GM12801 (cell line): ENCODE measurements around the gene IL17RB.

Source experiments
- CTCF ChIP-seq: IDR thresholded peaks from one replicate; pipeline ENCODE4 v1.5.1; 2011; ENCODE audit warnings: control low read depth; ENCODE audit not compliant: insufficient read length; ENCODE audit errors: extremely low read depth

Gene IL17RB

GRCh38 chr3:53824795-53825194 lies 21.6 kb upstream of the IL17RB start:
- TF ChIP-seq CTCF, result no peak

GRCh38 chr3:53826048-53826447 lies 20.3 kb upstream of the IL17RB start:
- no peak for TF ChIP-seq CTCF

- TF ChIP-seq CTCF, result no peak
Observed at GRCh38 chr3:53828581-53828980, 17.8 kb upstream of the IL17RB start.

GRCh38 chr3:53829605-53830004 lies 16.8 kb upstream of the IL17RB start:
- TF ChIP-seq CTCF, result no peak

- no peak for TF ChIP-seq CTCF
Observed at GRCh38 chr3:53830944-53831343, 15.4 kb upstream of the IL17RB start.

- no peak for TF ChIP-seq CTCF
Observed at GRCh38 chr3:53833053-53833645, 13.2 kb upstream of the IL17RB start.

GRCh38 chr3:53833700-53834099 lies 12.7 kb upstream of the IL17RB start:
- no peak for TF ChIP-seq CTCF
